K562 (cell line): ENCODE measurements around the gene ANO6. TPM values are rescaled to one million over a fixed set of nuclear protein-coding genes. Genes with fewer than 3 reads are reported as not detected.

Experiments
- ATAC-seq: fragments of 200-7000 bp; cut with Tn5 transposase; 3 replicates; pipeline ENCODE4 v1.9.1; 2020; ENCODE audit warnings: moderate library complexity
- BruUV-seq: library from RNA; stranded (reverse); fragments of 400-500 nt; replicated peaks from 2 replicates; lab custom pipeline; 2021; lab: Mats Ljungman, UMichigan
- CTCF ChIA-PET: fragments of 300-600 bp; formaldehyde crosslinking; extraction: SDS; loops from one replicate; lab custom pipeline; 2021; ENCODE audit warnings: low intra/inter-chr PET ratio; lab: Yijun Ruan, JAX
- POLR2A ChIA-PET: fragments of 300-600, 350-650 bp; sonication (Branson Sonifier 250); formaldehyde crosslinking; extraction: SDS; loops from one replicate; lab custom pipeline; 2021; ENCODE audit warnings: antibody characterized with exemption, inconsistent platforms; lab: Yijun Ruan, JAX
- DNase-seq, 4 experiments: peaks; one replicate each; pipeline versions ENCODE4 v3.0.0 to v3.0.0-alpha.2; 2011 to 2018; ENCODE audit warnings: low spot score in 3 of 4, mixed read lengths in 3 of 4; ENCODE audit errors: extremely low read depth in 1 of 4
- FAIRE-seq: peaks from 2 replicates; lab custom pipeline; 2011; peaks lifted over from hg19 to GRCh38; lab: Jason Lieb, UNC
- H2AFZ ChIP-seq: 2 replicates; pipeline ENCODE4 v1.6.0; 2011; ENCODE audit warnings: low read depth, low read length, control low read depth, inconsistent platforms
- H3K27ac ChIP-seq: fragments of 200-600 bp; 3 replicates; pipeline ENCODE4 v1.8.0; 2011; ENCODE audit warnings: low read depth, mild to moderate bottlenecking, control low read depth, inconsistent platforms, low read length, moderate library complexity, mixed read lengths; ENCODE audit errors: extremely low read depth
- H3K27me3 ChIP-seq, 2 experiments: fragments of 300-600 bp in 1 of 2; 2 replicates in 1 of 2; 3 replicates in 1 of 2; pipeline versions ENCODE4 v1.6.0 to v1.8.0; 2011; ENCODE audit warnings: inconsistent platforms in 2 of 2, low read length in 2 of 2, mild to moderate bottlenecking in 1 of 2, mixed read lengths in 1 of 2, moderate library complexity in 1 of 2; ENCODE audit not compliant: control insufficient read depth in 2 of 2, insufficient read depth in 2 of 2
- H3K36me3 ChIP-seq: fragments of 300-600 bp; 3 replicates; pipeline ENCODE4 v1.8.0; 2011; ENCODE audit warnings: mild to moderate bottlenecking, low read length, inconsistent platforms; ENCODE audit not compliant: control insufficient read depth, insufficient read depth
- H3K4me1 ChIP-seq, 2 experiments: fragments of 200-600 bp in 1 of 2; replicated peaks in 1 of 2; 2 replicates in 1 of 2; 3 replicates in 1 of 2; pipeline versions ENCODE4 v1.5.1 to v1.8.0; 2011; ENCODE audit warnings: inconsistent platforms in 2 of 2, low read length in 2 of 2, mild to moderate bottlenecking in 1 of 2, mixed read lengths in 1 of 2, moderate library complexity in 1 of 2; ENCODE audit not compliant: control insufficient read depth in 2 of 2, insufficient read depth in 2 of 2
- H3K4me2 ChIP-seq: 2 replicates; pipeline ENCODE4 v1.6.1; 2011; ENCODE audit warnings: low read length, control low read depth, inconsistent platforms, mixed read lengths; ENCODE audit not compliant: insufficient read depth
- H3K4me3 ChIP-seq: fragments of 200-600 bp; sonication (generic), shearing (Covaris generic); 2 replicates; pipeline ENCODE4 v1.5.1; 2016; ENCODE audit warnings: control low read depth, inconsistent platforms
- H3K79me2 ChIP-seq: fragments of 200-600 bp; 3 replicates; pipeline ENCODE4 v1.8.0; 2011; ENCODE audit warnings: low read length, inconsistent platforms; ENCODE audit not compliant: control insufficient read depth, insufficient read depth
- H3K9ac ChIP-seq, 2 experiments: 2 replicates each; pipeline versions ENCODE4 v1.6.0 to v1.6.1; 2011; ENCODE audit warnings: low read depth in 2 of 2, low read length in 2 of 2, control low read depth in 1 of 2, inconsistent platforms in 1 of 2, mild to moderate bottlenecking in 1 of 2, mixed read lengths in 1 of 2; ENCODE audit not compliant: insufficient read depth in 1 of 2
- H3K9me1 ChIP-seq: one replicate; pipeline ENCODE4 v1.6.0; 2011; ENCODE audit warnings: inconsistent platforms, mild to moderate bottlenecking, low read length, moderate library complexity; ENCODE audit not compliant: control insufficient read depth, insufficient read depth
- H3K9me3 ChIP-seq: replicated peaks from 2 replicates; pipeline ENCODE4 v1.5.1; 2011; ENCODE audit warnings: low read depth, low read length, inconsistent platforms; ENCODE audit not compliant: control insufficient read depth, insufficient read depth
- H4K20me1 ChIP-seq: replicated peaks from 2 replicates; pipeline ENCODE4 v1.6.1; 2011; ENCODE audit warnings: low read length, inconsistent platforms, mixed read lengths; ENCODE audit not compliant: control insufficient read depth, insufficient read depth
- AFF4 ChIP-seq: sonication (generic); formaldehyde crosslinking; IDR thresholded peaks from 2 replicates; pipeline ENCODE4 v1.8.0; 2023; ENCODE audit warnings: mild to moderate bottlenecking, missing genetic modification reagents
- ARHGAP35 ChIP-seq: fragments of 450-650 bp; IDR thresholded peaks from 2 replicates; pipeline ENCODE4 v1.6.1; 2018; ENCODE audit not compliant: partially characterized antibody
- EHMT2 ChIP-seq: fragments of 450-650 bp; IDR thresholded peaks from 2 replicates; pipeline ENCODE4 v1.6.1; 2018; ENCODE audit warnings: antibody characterized with exemption
- PHB2 ChIP-seq: fragments of 450-650 bp; IDR thresholded peaks from 2 replicates; pipeline ENCODE4 v1.6.1; 2017; ENCODE audit warnings: low read depth
- SMARCE1 ChIP-seq: fragments of 450-650 bp; IDR thresholded peaks from 2 replicates; pipeline ENCODE4 v1.7.1; 2016; ENCODE audit warnings: mild to moderate bottlenecking
- ZNF76 ChIP-seq: fragments of 250-450 bp; sonication (Bioruptor Pico); IDR thresholded peaks from 2 replicates; pipeline ENCODE4 v1.4.0; 2020; ENCODE audit warnings: mild to moderate bottlenecking, moderate library complexity, borderline replicate concordance
- WGBS: fragments of 100-300 bp; shearing (Covaris generic); methylation state at CpG from one replicate; pipeline ENCODE4 v1.1.6; 2016; ENCODE audit warnings: low coverage, mixed read lengths; ENCODE audit not compliant: insufficient coverage; ENCODE audit errors: missing lambda C conversion rate; 5-methylcytosine and 5-hydroxymethylcytosine counted together
- in situ Hi-C: fragments of 300-500 bp; cut with MboI; formaldehyde crosslinking; loops from 4 replicates; pipeline ENCODE4 v1.15.0; 2018; ENCODE audit warnings: inconsistent platforms, mixed read lengths
- intact Hi-C: fragments of 100-400 bp; cut with micrococcal nuclease; formaldehyde crosslinking; loops from 2 replicates; pipeline ENCODE4 v1.14.2; 2022
- polyA plus RNA-seq, 8 experiments: library from polyadenylated mRNA; depleted of rRNA in 4 of 8; stranded (reverse) in 5 of 8; unstranded in 3 of 8; fragments of >200 nt; fragmentation: Nextera tagmentation in 2 of 8; fragmentation: Illumina TruSeq in 1 of 8; extraction: Ambion mirVana in 2 of 8; extraction: Trizol in 1 of 8; gene quantifications; 2 replicates each; pipeline versions ENCODE4 v1.2.1 to v1.2.3, GENCODE V29; 2011 to 2014; ENCODE audit warnings: inconsistent platforms in 1 of 8, missing spikeins in 1 of 8
- total RNA-seq, 7 experiments: library from RNA; depleted of rRNA in 6 of 7; stranded (reverse); fragments of >200 nt in 6 of 7; fragmentation: Illumina TruSeq in 2 of 7; extraction: Trizol in 2 of 7; gene quantifications; 2 replicates each; pipeline versions ENCODE4 v1.2.1 to v1.2.3, GENCODE V29; 2011 to 2021; ENCODE audit warnings: low replicate concordance in 1 of 7
- TF ChIP-seq, protein P1 (sequence below): fragments of 450-650 bp; formaldehyde crosslinking; IDR thresholded peaks from 2 replicates; pipeline ENCODE4 v1.4.0; 2022; ENCODE audit warnings: missing genetic modification characterization

Gene ANO6
- total and polyA plus RNA-seq, 9 of the 15 experiments (the other 6 are each of a cell fraction or from before 2014, with no cell fraction given), result 3.5 to 24.7 (median 20.3) TPM

DNA sequence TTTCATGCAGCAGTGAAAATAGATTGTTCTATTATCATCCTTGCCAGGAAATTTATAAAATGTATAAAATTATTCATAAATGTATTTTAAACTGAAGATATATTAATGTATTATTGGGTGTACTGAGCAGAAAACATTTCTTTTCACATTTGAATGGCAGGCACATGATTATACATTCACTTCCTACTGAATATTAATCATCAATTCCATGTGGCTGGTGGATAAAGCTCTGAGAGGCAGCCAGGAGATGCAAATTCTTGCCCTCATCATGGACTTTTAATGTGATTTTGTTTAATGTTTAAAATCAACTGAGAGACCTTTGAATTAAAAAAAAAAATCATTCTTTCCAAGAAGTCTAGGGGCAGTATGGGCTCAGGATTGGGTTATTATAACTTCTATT is 40.8 kb downstream of the ANO6 start:
- no peaks in the 10 kb centered on the region for H4K20me1 ChIP-seq
- no TSS peak for BruUV-seq
- H3K27me3 ChIP-seq, result no peaks in the 10 kb centered on the region
- ATAC-seq, result no peak
- H3K36me3 ChIP-seq, result no peaks in the 10 kb centered on the region; the same call in 1 of the 3 replicates
- H3K9me3 ChIP-seq, result no peaks in the 10 kb centered on the region
- H3K4me1 ChIP-seq, result peaks cover 4 to 15% of the 10 kb centered on the region in 2 experiments; a peak in 2 of 5 replicates
- no peak overlapping the region for H2AFZ ChIP-seq
- no peaks in the 10 kb centered on the region for H3K79me2 ChIP-seq
- POLR2A ChIA-PET, result no interaction called here
- no peak overlapping the region for H3K9ac ChIP-seq
- H3K4me3 ChIP-seq, result no peak overlapping the region
- no peak for FAIRE-seq
- H3K9me1 ChIP-seq, result no peaks in the 10 kb centered on the region
- in situ Hi-C loops, result no loop called here
- DNase-seq, result no peak
- no peak overlapping the region for H3K27ac ChIP-seq
- intact Hi-C loops, result no loop called here
- H3K4me2 ChIP-seq, result no peak overlapping the region
- CTCF ChIA-PET, result no interaction called here
- no peak for TF ChIP-seq ZNF76 (CRISPR knock-in tag)

DNA sequence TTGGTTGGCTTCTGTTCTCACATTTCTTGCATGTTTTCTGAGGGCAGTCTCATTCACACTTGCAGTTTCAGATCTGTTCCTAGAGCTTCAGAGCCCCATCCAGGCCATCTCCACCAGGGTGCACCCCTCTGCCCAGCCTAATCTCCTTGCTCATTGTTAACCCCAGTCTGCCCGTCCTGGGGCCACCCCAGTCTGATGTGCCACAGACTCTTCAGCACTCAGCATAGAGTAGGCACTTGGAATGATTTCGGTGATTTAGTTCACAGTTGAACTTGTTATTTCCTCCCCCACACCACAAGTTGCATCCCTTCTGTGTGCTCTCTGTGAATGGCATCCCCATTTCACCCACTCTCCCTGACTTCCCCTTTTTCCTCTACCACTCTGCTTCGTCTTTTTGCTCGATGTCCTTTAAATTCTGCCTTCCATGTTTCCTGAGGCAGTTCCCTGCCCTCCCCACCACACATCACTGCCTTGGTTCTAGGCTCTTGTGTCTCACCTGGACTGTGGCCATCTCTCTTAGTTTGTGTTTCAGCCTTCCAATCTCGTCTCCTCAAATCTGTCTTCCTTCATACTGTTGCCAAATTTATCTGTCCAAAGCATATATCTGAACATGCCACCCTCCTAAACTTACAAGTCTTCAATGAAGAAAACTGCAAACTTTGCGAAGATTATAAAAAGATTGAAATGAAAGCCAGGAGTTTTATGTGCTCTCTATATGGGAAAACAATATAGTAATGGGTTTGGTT is 41.5 kb downstream of the ANO6 start:
- no peaks in the 10 kb centered on the region for H4K20me1 ChIP-seq
- intact Hi-C loops (no loop called here), in situ Hi-C loops (no loop called here)
- no peak overlapping the region for H3K9ac ChIP-seq
- ChIA-PET POLR2A (no interaction called here), CTCF (no interaction called here)
- no peaks in the 10 kb centered on the region for H3K9me3 ChIP-seq
- no peak overlapping the region for H3K4me2 ChIP-seq
- H2AFZ ChIP-seq, result no peak overlapping the region
- ATAC-seq, result peak; percentile 45
- no peaks in the 10 kb centered on the region for H3K9me1 ChIP-seq
- H3K27ac ChIP-seq, result no peak overlapping the region
- H3K36me3 ChIP-seq, result no peaks in the 10 kb centered on the region; the same call in 1 of the 3 replicates
- no peak overlapping the region for H3K4me3 ChIP-seq
- 55% methylated on average over 6 of the region's 6 CpGs for WGBS
- no peaks in the 10 kb centered on the region for H3K27me3 ChIP-seq
- BruUV-seq, result no TSS peak
- DNase-seq, result no peak
- no peaks in the 10 kb centered on the region for H3K79me2 ChIP-seq
- peaks cover 4 to 15% of the 10 kb centered on the region in 2 experiments; a peak in 2 of 5 replicates for H3K4me1 ChIP-seq
- no peak for FAIRE-seq
- TF ChIP-seq, protein P1, sequence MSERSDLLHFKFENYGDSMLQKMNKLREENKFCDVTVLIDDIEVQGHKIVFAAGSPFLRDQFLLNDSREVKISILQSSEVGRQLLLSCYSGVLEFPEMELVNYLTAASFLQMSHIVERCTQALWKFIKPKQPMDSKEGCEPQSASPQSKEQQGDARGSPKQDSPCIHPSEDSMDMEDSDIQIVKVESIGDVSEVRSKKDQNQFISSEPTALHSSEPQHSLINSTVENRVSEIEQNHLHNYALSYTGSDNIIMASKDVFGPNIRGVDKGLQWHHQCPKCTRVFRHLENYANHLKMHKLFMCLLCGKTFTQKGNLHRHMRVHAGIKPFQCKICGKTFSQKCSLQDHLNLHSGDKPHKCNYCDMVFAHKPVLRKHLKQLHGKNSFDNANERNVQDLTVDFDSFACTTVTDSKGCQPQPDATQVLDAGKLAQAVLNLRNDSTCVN (CRISPR knock-in tag), result 0 out of 2 replicates have a peak, but pooled peaks have one; percentile 20
- 0 out of 2 replicates have a peak, but pooled peaks have one; percentile 21 for TF ChIP-seq SMARCE1
- TF ChIP-seq AFF4 (CRISPR knock-in tag), result no peak
- no peak for TF ChIP-seq PHB2
- TF ChIP-seq EHMT2, result 0 out of 2 replicates have a peak, but pooled peaks have one; percentile 28
- no peak for TF ChIP-seq ARHGAP35
